K562 (cell line): ENCODE results near the gene CD40. TPM values are rescaled to one million over a fixed set of nuclear protein-coding genes. Genes with fewer than 3 reads are reported as not detected.

Source experiments
- ARNT ChIP-seq, 2 experiments: fragments of 450-650 bp; IDR thresholded peaks; 2 replicates each; pipeline ENCODE4 v1.6.1; 2016; ENCODE audit warnings: mild to moderate bottlenecking in 1 of 2
- DMBX1 ChIP-seq: fragments of 250-450 bp; sonication (Bioruptor Pico); IDR thresholded peaks from 2 replicates; pipeline ENCODE4 v1.8.0; 2022; ENCODE audit warnings: inconsistent platforms, mild to moderate bottlenecking, moderate library complexity, borderline replicate concordance
- ELF1 ChIP-seq: fragments of 200-800 bp; sonication (Bioruptor generic); IDR thresholded peaks from 2 replicates; pipeline ENCODE4 v1.6.1; 2016; ENCODE audit warnings: missing genetic modification characterization, missing compliant biosample characterization
- KAT2B ChIP-seq: IDR thresholded peaks from one replicate; pipeline ENCODE4 v1.6.1; 2012; ENCODE audit warnings: low read depth, mild to moderate bottlenecking, control low read depth, inconsistent platforms, low read length, moderate library complexity
- KAT7 ChIP-seq: sonication (generic); formaldehyde crosslinking; IDR thresholded peaks from 2 replicates; pipeline ENCODE4 v1.8.0; 2022; ENCODE audit warnings: missing genetic modification reagents, mild to moderate bottlenecking, borderline replicate concordance
- NFRKB ChIP-seq: fragments of 450-650 bp; IDR thresholded peaks from 2 replicates; pipeline ENCODE4 v1.6.1; 2016; ENCODE audit warnings: low read depth
- RBM22 ChIP-seq: fragments of 200-400 bp; formaldehyde crosslinking; IDR thresholded peaks from 2 replicates; pipeline ENCODE4 v1.6.1; 2018; ENCODE audit warnings: low read length, low read depth; ENCODE audit not compliant: poor library complexity, severe bottlenecking
- SMAD4 ChIP-seq: fragments of 250-450 bp; sonication (Bioruptor Pico); conservative IDR thresholded peaks from 2 replicates; pipeline ENCODE4 v1.8.0; 2021; ENCODE audit warnings: inconsistent platforms, mild to moderate bottlenecking, moderate library complexity
- STAG1 ChIP-seq: sonication (generic); formaldehyde crosslinking; IDR thresholded peaks from 2 replicates; pipeline ENCODE4 v1.5.0; 2020; ENCODE audit warnings: missing genetic modification reagents, borderline replicate concordance
- ZNF444 ChIP-seq: fragments of 250-450 bp; sonication (Bioruptor Pico); IDR thresholded peaks from 2 replicates; pipeline ENCODE4 v1.4.0; 2020; ENCODE audit warnings: mild to moderate bottlenecking, moderate library complexity
- polyA plus RNA-seq, 8 experiments: library from polyadenylated mRNA; depleted of rRNA in 4 of 8; stranded (reverse) in 5 of 8; unstranded in 3 of 8; fragments of >200 nt; fragmentation: Nextera tagmentation in 2 of 8; fragmentation: Illumina TruSeq in 1 of 8; extraction: Ambion mirVana in 2 of 8; extraction: Trizol in 1 of 8; gene quantifications; 2 replicates each; pipeline versions ENCODE4 v1.2.1 to v1.2.3, GENCODE V29; 2011 to 2014; ENCODE audit warnings: inconsistent platforms in 1 of 8, missing spikeins in 1 of 8
- total RNA-seq, 7 experiments: library from RNA; depleted of rRNA in 6 of 7; stranded (reverse); fragments of >200 nt in 6 of 7; fragmentation: Illumina TruSeq in 2 of 7; extraction: Trizol in 2 of 7; gene quantifications; 2 replicates each; pipeline versions ENCODE4 v1.2.1 to v1.2.3, GENCODE V29; 2011 to 2021; ENCODE audit warnings: low replicate concordance in 1 of 7
- TF ChIP-seq, protein P1 (sequence below), 3 experiments: fragments of 200-800 bp in 1 of 3; sonication (Bioruptor generic) in 1 of 3; sonication (generic) in 1 of 3; formaldehyde crosslinking in 1 of 3; IDR thresholded peaks; 2 replicates each; pipeline versions ENCODE4 v1.6.1 to v1.8.0; 2016 to 2022; ENCODE audit warnings: mild to moderate bottlenecking in 2 of 3, missing compliant biosample characterization in 2 of 3, missing genetic modification characterization in 2 of 3, missing genetic modification reagents in 1 of 3
- TF ChIP-seq, protein P2 (sequence below): fragments of 250-450 bp; sonication (Bioruptor Pico); IDR thresholded peaks from 2 replicates; pipeline ENCODE4 v1.4.0; 2020; ENCODE audit warnings: mild to moderate bottlenecking, moderate library complexity, borderline replicate concordance
- TF ChIP-seq, protein P3 (sequence below): sonication (generic); formaldehyde crosslinking; IDR thresholded peaks from 2 replicates; pipeline ENCODE4 v1.8.1; 2022; ENCODE audit warnings: missing genetic modification reagents
- TF ChIP-seq, protein P4 (sequence below): fragments of 250-450 bp; sonication (Bioruptor Pico); IDR thresholded peaks from 2 replicates; pipeline ENCODE4 v1.9.0; 2021; ENCODE audit warnings: mild to moderate bottlenecking, inconsistent platforms
- TF ChIP-seq, protein P5 (sequence below): fragments of 450-650 bp; formaldehyde crosslinking; IDR thresholded peaks from 2 replicates; pipeline ENCODE4 v1.4.0; 2022; ENCODE audit warnings: missing genetic modification characterization

CD40 gene
- total and polyA plus RNA-seq, 9 of the 15 experiments (the other 6 are each of a cell fraction or from before 2014, with no cell fraction given), result 0.76 to 3.7 (median 1.6) TPM

DNA sequence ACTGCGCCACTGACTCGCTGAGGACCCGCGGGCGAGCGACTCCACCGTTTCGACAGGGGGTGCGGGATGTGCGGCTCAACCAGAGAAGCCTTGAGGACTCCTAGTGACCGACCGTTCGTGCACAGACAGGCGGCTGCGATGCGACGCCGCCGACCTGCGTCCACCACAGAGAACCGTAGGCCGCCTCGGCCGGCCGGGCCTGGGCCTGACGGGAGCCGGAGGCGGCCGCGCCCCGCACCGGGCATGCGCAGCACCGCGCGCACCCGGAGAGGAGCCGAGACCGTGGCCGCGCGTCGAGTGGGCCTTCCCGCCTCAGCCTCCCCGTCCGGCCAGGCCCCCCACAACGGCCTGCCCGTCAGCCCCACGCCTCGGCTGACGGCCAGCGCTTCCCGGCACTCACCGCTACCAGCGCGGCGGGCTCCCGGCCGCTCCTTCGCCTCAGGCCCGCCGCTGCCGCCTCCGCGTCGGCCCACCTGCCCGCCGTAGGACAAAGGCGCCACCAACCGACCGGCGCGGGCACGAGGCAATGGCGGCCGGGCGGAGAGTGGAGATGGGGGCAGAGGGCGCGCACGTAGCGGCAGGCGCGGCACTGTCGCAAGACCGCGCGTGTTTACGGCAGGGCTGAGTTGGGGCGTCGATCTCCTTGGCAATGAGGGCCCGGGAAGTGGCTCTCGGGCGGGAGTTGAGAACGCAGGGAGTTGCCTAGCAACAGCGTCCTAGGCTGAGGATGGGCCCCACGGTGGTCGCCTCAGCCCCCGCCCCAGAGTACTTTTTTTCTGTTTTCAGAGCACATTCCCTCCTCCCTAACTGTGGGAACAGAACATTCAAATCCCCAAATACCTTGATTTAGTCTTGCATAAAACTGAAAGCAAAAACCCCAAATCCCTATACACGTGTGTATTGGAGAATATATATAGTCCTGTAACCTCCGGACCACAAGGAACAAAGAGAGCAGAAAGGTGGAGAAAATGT lies 28.4 kb upstream of the CD40 start, which contains the start of gene NCOA5 (continued):
- no peak for TF ChIP-seq ZNF444
- peak; percentile 59; the same call in 1 of the 2 replicates for TF ChIP-seq NFRKB
- peak; percentile 43 for TF ChIP-seq STAG1 (CRISPR knock-in tag)
- TF ChIP-seq, protein P1, sequence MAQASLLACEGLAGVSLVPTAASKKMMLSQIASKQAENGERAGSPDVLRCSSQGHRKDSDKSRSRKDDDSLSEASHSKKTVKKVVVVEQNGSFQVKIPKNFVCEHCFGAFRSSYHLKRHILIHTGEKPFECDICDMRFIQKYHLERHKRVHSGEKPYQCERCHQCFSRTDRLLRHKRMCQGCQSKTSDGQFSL (CRISPR knock-in tag; IDR thresholded peaks at IDR 0.05), result peak; percentile 94
- TF ChIP-seq, protein P1 (tag; IDR thresholded peaks at IDR 0.05), result peak in 1 of 2 experiments; percentile 55; a peak in 1 of 4 replicates
- no peak for TF ChIP-seq ELF1 (tag)
- peak; percentile 96 for TF ChIP-seq KAT7
- TF ChIP-seq, protein P2, sequence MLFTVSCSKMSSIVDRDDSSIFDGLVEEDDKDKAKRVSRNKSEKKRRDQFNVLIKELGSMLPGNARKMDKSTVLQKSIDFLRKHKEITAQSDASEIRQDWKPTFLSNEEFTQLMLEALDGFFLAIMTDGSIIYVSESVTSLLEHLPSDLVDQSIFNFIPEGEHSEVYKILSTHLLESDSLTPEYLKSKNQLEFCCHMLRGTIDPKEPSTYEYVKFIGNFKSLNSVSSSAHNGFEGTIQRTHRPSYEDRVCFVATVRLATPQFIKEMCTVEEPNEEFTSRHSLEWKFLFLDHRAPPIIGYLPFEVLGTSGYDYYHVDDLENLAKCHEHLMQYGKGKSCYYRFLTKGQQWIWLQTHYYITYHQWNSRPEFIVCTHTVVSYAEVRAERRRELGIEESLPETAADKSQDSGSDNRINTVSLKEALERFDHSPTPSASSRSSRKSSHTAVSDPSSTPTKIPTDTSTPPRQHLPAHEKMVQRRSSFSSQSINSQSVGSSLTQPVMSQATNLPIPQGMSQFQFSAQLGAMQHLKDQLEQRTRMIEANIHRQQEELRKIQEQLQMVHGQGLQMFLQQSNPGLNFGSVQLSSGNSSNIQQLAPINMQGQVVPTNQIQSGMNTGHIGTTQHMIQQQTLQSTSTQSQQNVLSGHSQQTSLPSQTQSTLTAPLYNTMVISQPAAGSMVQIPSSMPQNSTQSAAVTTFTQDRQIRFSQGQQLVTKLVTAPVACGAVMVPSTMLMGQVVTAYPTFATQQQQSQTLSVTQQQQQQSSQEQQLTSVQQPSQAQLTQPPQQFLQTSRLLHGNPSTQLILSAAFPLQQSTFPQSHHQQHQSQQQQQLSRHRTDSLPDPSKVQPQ (CRISPR knock-in tag), result no peak
- TF ChIP-seq, protein P3, sequence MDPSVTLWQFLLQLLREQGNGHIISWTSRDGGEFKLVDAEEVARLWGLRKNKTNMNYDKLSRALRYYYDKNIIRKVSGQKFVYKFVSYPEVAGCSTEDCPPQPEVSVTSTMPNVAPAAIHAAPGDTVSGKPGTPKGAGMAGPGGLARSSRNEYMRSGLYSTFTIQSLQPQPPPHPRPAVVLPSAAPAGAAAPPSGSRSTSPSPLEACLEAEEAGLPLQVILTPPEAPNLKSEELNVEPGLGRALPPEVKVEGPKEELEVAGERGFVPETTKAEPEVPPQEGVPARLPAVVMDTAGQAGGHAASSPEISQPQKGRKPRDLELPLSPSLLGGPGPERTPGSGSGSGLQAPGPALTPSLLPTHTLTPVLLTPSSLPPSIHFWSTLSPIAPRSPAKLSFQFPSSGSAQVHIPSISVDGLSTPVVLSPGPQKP, result no peak
- TF ChIP-seq, protein P4, sequence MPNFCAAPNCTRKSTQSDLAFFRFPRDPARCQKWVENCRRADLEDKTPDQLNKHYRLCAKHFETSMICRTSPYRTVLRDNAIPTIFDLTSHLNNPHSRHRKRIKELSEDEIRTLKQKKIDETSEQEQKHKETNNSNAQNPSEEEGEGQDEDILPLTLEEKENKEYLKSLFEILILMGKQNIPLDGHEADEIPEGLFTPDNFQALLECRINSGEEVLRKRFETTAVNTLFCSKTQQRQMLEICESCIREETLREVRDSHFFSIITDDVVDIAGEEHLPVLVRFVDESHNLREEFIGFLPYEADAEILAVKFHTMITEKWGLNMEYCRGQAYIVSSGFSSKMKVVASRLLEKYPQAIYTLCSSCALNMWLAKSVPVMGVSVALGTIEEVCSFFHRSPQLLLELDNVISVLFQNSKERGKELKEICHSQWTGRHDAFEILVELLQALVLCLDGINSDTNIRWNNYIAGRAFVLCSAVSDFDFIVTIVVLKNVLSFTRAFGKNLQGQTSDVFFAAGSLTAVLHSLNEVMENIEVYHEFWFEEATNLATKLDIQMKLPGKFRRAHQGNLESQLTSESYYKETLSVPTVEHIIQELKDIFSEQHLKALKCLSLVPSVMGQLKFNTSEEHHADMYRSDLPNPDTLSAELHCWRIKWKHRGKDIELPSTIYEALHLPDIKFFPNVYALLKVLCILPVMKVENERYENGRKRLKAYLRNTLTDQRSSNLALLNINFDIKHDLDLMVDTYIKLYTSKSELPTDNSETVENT (CRISPR knock-in tag), result peak; percentile 71
- TF ChIP-seq ARNT (IDR thresholded peaks at IDR 0.05), result no peak
- no peak for TF ChIP-seq KAT2B
- TF ChIP-seq, protein P5, sequence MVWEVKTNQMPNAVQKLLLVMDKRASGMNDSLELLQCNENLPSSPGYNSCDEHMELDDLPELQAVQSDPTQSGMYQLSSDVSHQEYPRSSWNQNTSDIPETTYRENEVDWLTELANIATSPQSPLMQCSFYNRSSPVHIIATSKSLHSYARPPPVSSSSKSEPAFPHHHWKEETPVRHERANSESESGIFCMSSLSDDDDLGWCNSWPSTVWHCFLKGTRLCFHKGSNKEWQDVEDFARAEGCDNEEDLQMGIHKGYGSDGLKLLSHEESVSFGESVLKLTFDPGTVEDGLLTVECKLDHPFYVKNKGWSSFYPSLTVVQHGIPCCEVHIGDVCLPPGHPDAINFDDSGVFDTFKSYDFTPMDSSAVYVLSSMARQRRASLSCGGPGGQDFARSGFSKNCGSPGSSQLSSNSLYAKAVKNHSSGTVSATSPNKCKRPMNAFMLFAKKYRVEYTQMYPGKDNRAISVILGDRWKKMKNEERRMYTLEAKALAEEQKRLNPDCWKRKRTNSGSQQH (CRISPR knock-in tag), result no peak
- TF ChIP-seq DMBX1 (CRISPR knock-in tag), result peak; percentile 76; the same call in 1 of the 2 replicates
- TF ChIP-seq RBM22, result peak; percentile 91
- TF ChIP-seq SMAD4 (CRISPR knock-in tag), result peak; percentile 90
